HG03460 (cell line): Measurements from ENCODE around the gene CAMK1.

Experiments
- ATAC-seq: cut with Tn5 transposase; IDR thresholded peaks from one replicate; pipeline ENCODE4 v1.9.1; 2021; ENCODE audit not compliant: unreplicated experiment

The CAMK1 gene

GRCh38 chr3:9793161-9793781, 23.5 kb upstream of the CAMK1 start:
- ATAC-seq = no peak

GRCh38 chr3:9792405-9793160, 22.8 kb upstream of the CAMK1 start, which contains the start of the genes ARPC4 and TADA3:
Gene ARPC4, plus strand, starts transcription at chr3:9793082. Its CDS starts 40 bp downstream, at chr3:9793122.
Gene TADA3, minus strand, starts transcription at chr3:9792473. Its CDS starts 1,007 bp downstream, at chr3:9791466.
- peak; percentile 82 for ATAC-seq

GRCh38 chr3:9791790-9792404, 22.1 kb upstream of the CAMK1 start:
- ATAC-seq = no peak

GRCh38 chr3:9791127-9791526, 21.4 kb upstream of the CAMK1 start:
- no peak for ATAC-seq

GRCh38 chr3:9787714-9788113, 18.0 kb upstream of the CAMK1 start:
- no peak for ATAC-seq

GRCh38 chr3:9786825-9787669, 17.3 kb upstream of the CAMK1 start:
- ATAC-seq = no peak

- ATAC-seq = no peak
Measured at GRCh38 chr3:9786209-9786739, 16.5 kb upstream of the CAMK1 start.

- ATAC-seq = no peak
Measured at GRCh38 chr3:9785602-9786001, 15.9 kb upstream of the CAMK1 start.

GRCh38 chr3:9784965-9785364, 15.2 kb upstream of the CAMK1 start:
- ATAC-seq = no peak

GRCh38 chr3:9783954-9784353, 14.2 kb upstream of the CAMK1 start:
- no peak for ATAC-seq

- ATAC-seq = no peak
Measured at GRCh38 chr3:9782770-9783169, 13.0 kb upstream of the CAMK1 start.

- no peak for ATAC-seq
Measured at GRCh38 chr3:9781978-9782603, 12.3 kb upstream of the CAMK1 start.

- no peak for ATAC-seq
Measured at GRCh38 chr3:9781551-9781950, 11.8 kb upstream of the CAMK1 start.

GRCh38 chr3:9780910-9781309, 11.2 kb upstream of the CAMK1 start:
- ATAC-seq = no peak

GRCh38 chr3:9780458-9780812, 10.7 kb upstream of the CAMK1 start:
- ATAC-seq = no peak

- ATAC-seq = peak; percentile 72
Measured at GRCh38 chr3:9779721-9780457, 10.1 kb upstream of the CAMK1 start.

- no peak for ATAC-seq
Measured at GRCh38 chr3:9779075-9779593, 9.4 kb upstream of the CAMK1 start.

- ATAC-seq = no peak
Measured at GRCh38 chr3:9778143-9779074, 8.7 kb upstream of the CAMK1 start.

GRCh38 chr3:9777694-9778021, 7.9 kb upstream of the CAMK1 start:
- no peak for ATAC-seq
